PC-9 (cell line): Measurements from ENCODE around the gene SMPD3. TPM values are rescaled to one million over a fixed set of nuclear protein-coding genes. Genes with fewer than 3 reads are reported as not detected.

ENCODE experiments used
- BruUV-seq: library from RNA; stranded (reverse); fragments of 400-500 nt; replicated peaks from 2 replicates; lab custom pipeline; 2021; lab: Mats Ljungman, UMichigan
- CTCF ChIA-PET: fragments of 300-600 bp; sonication (Branson Sonifier 250); formaldehyde crosslinking; loops from one replicate; lab custom pipeline; 2022; ENCODE audit warnings: antibody characterized with exemption; lab: Charles Lee
- POLR2A ChIA-PET: fragments of 300-600 bp; sonication (Branson Sonifier 250); formaldehyde crosslinking; loops from one replicate; lab custom pipeline; 2022; ENCODE audit warnings: antibody characterized with exemption; ENCODE audit not compliant: unreplicated experiment; lab: Charles Lee
- DNase-seq, 2 experiments: peaks; one replicate each; pipeline versions ENCODE4 v3.0.0 to v3.0.0-alpha.2; 2015 to 2022; ENCODE audit warnings: mixed read lengths in 1 of 2
- H2AFZ ChIP-seq: fragments of 200-600 bp; sonication (generic); 2 replicates; pipeline ENCODE4 v1.8.1; 2017; ENCODE audit warnings: antibody characterized with exemption
- H3F3A ChIP-seq: fragments of 200-600 bp; sonication (generic); 2 replicates; pipeline ENCODE4 v1.8.1; 2017; ENCODE audit warnings: antibody characterized with exemption, mild to moderate bottlenecking, low read depth; ENCODE audit not compliant: insufficient read depth
- H3K27ac ChIP-seq: fragments of 200-600 bp; sonication (generic); 2 replicates; pipeline ENCODE4 v1.6.1; 2016; ENCODE audit warnings: mixed run types
- H3K27me3 ChIP-seq: fragments of 200-600 bp; sonication (generic); 2 replicates; pipeline ENCODE4 v1.6.1; 2016; ENCODE audit warnings: low read depth, mixed run types; ENCODE audit not compliant: insufficient read depth
- H3K36me3 ChIP-seq: fragments of 200-600 bp; sonication (generic); 2 replicates; pipeline ENCODE4 v1.6.1; 2016; ENCODE audit warnings: low read depth, mixed run types
- H3K4me1 ChIP-seq: fragments of 200-600 bp; sonication (generic); replicated peaks from 2 replicates; pipeline ENCODE4 v1.6.1; 2016; ENCODE audit warnings: mixed run types; ENCODE audit not compliant: insufficient read depth
- H3K4me2 ChIP-seq: fragments of 200-600 bp; sonication (generic); 2 replicates; pipeline ENCODE4 v1.6.1; 2017; ENCODE audit warnings: mixed run types
- H3K4me3 ChIP-seq: fragments of 200-600 bp; sonication (generic); 2 replicates; pipeline ENCODE4 v1.6.1; 2016; ENCODE audit warnings: mixed run types
- H3K79me2 ChIP-seq: fragments of 200-600 bp; sonication (generic); 2 replicates; pipeline ENCODE4 v1.6.1; 2017; ENCODE audit warnings: low read depth, mixed run types
- H3K9me2 ChIP-seq: fragments of 200-600 bp; sonication (generic); 2 replicates; pipeline ENCODE4 v1.8.1; 2017; ENCODE audit warnings: mild to moderate bottlenecking; ENCODE audit not compliant: insufficient read depth
- H3K9me3 ChIP-seq: fragments of 200-600 bp; sonication (generic); 2 replicates; pipeline ENCODE4 v1.8.1; 2016; ENCODE audit warnings: low read depth; ENCODE audit not compliant: insufficient read depth
- H4K20me1 ChIP-seq: fragments of 200-600 bp; sonication (generic); 2 replicates; pipeline ENCODE4 v1.8.1; 2017; ENCODE audit not compliant: insufficient read depth
- EZH2 ChIP-seq: fragments of 200-600 bp; sonication (generic); IDR thresholded peaks from 2 replicates; pipeline ENCODE4 v1.8.0; 2017; ENCODE audit warnings: antibody characterized with exemption, low read depth
- intact Hi-C: fragments of 100-400 bp; cut with micrococcal nuclease; formaldehyde crosslinking; loops from one replicate; pipeline ENCODE4 v1.10.0; 2022; ENCODE audit not compliant: unreplicated experiment
- total RNA-seq: library from RNA; stranded (reverse); gene quantifications from 2 replicates; pipeline ENCODE4 v1.2.3, GENCODE V29; 2021
- TF ChIP-seq, protein P1 (sequence below): fragments of 200-600 bp; sonication (generic); conservative IDR thresholded peaks from 2 replicates; pipeline ENCODE4 v1.6.1; 2017; ENCODE audit warnings: mixed run types, antibody characterized with exemption, mild to moderate bottlenecking, moderate library complexity

SMPD3 gene
- total RNA-seq, 1 experiment from 2014 or later, result 0.94 TPM

DNA sequence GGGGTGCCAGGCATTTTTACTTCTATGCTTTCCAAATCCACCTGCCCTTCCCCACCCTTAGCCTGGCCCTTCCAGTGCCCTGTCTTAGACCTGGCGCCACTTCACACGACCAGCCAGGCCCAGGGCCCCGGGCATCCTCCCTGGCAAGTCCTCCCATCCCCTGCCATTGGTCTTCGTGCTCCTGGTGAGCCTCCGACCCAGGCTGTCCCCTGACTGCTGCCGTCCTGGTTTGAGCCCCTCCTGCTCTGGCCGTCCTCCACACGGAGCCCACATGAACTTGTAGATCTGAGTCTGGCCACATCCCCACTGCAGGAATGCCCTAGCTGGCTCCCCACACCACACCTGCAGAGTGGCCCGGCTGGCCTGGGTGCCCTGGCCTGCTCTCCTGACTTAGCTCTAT lies 93.5 kb downstream of the SMPD3 start:
- Histone ChIP-seq H3K4me2 (no peak overlapping the region), H3K27ac (no peak overlapping the region), H3K79me2 (no peaks in the 10 kb centered on the region), H3K27me3 (no peaks in the 10 kb centered on the region), H3K4me3 (no peak overlapping the region), H3K9me3 (no peaks in the 10 kb centered on the region), H3K36me3 (no peaks in the 10 kb centered on the region; the same call in 1 of the 2 replicates), H4K20me1 (no peaks in the 10 kb centered on the region; the same call in 1 of the 2 replicates), H2AFZ (no peak overlapping the region), H3K4me1 (no peaks in the 10 kb centered on the region), H3K9me2 (no peaks in the 10 kb centered on the region), H3F3A (no peaks in the 10 kb centered on the region)
- TF ChIP-seq, protein P1, sequence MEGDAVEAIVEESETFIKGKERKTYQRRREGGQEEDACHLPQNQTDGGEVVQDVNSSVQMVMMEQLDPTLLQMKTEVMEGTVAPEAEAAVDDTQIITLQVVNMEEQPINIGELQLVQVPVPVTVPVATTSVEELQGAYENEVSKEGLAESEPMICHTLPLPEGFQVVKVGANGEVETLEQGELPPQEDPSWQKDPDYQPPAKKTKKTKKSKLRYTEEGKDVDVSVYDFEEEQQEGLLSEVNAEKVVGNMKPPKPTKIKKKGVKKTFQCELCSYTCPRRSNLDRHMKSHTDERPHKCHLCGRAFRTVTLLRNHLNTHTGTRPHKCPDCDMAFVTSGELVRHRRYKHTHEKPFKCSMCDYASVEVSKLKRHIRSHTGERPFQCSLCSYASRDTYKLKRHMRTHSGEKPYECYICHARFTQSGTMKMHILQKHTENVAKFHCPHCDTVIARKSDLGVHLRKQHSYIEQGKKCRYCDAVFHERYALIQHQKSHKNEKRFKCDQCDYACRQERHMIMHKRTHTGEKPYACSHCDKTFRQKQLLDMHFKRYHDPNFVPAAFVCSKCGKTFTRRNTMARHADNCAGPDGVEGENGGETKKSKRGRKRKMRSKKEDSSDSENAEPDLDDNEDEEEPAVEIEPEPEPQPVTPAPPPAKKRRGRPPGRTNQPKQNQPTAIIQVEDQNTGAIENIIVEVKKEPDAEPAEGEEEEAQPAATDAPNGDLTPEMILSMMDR, result no peak
- TF ChIP-seq EZH2, result no peak
- CTCF ChIA-PET, result no interaction called here
- DNase-seq, result no peak
- BruUV-seq, result no TSS peak
- intact Hi-C loops, result no loop called here
- POLR2A ChIA-PET, result no interaction called here

DNA sequence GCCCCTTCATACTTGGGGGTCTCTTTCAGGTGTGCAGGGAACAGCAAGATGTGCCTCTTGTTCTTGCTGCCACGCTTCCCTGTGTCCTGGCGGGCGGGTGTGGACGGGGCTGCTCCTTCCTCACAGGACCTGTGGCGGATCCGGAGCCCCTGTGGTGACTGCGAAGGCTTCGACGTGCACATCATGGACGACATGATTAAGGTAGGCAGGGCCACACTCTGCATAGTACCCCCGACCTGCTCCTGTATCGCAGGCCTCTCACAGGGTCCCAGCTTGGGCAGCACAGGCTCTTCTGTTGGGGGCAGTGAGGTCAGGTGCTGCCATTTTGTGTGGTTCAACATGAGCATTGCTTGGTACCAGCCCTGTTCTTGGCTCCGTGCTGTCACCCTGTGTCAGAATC lies 94.9 kb downstream of the SMPD3 start:
- ChIA-PET CTCF (no interaction called here), POLR2A (interaction anchor here (0.6 kb wide), 1 partner anchor 20 kb away, joined by 4 read pairs; no protein-coding TSS in a partner anchor)
- Histone ChIP-seq H4K20me1 (no peaks in the 10 kb centered on the region; the same call in 1 of the 2 replicates), H3K4me3 (no peak overlapping the region), H3K36me3 (no peaks in the 10 kb centered on the region; the same call in 1 of the 2 replicates), H2AFZ (no peak overlapping the region), H3K9me2 (no peaks in the 10 kb centered on the region), H3K79me2 (no peaks in the 10 kb centered on the region), H3F3A (no peaks in the 10 kb centered on the region), H3K4me1 (no peaks in the 10 kb centered on the region), H3K9me3 (no peaks in the 10 kb centered on the region), H3K4me2 (no peak overlapping the region), H3K27me3 (no peaks in the 10 kb centered on the region), H3K27ac (no peak overlapping the region)
- DNase-seq, result no peak
- no TSS peak for BruUV-seq
- intact Hi-C loops, result no loop called here
- no peak for TF ChIP-seq EZH2
- TF ChIP-seq, protein P1, result no peak

DNA sequence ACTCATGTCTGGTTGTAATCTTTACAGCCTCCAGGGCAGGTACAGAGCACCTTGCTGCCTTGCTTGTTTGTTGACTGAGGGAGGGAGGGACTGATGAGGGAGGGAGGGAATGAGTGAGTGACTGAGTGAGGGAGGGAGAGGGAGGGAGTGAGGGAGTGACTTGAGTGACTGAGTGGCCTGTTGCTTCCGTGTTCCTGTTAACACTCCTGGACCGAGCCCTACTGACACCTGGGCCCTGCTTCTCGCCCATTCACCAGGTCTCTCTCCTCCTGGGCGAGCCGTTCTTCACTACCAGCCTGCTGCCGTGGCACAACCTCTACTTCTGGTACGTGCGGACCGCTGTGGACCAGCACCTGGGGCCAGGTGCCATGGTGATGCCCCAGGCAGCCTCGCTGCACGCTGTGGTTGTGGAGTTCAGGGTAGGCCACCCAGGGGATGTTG lies 96.3 kb downstream of the SMPD3 start:
- no peaks in the 10 kb centered on the region for H3K4me1 ChIP-seq
- H3K36me3 ChIP-seq, result no peaks in the 10 kb centered on the region; the same call in 1 of the 2 replicates
- H3K4me3 ChIP-seq, result no peak overlapping the region
- POLR2A ChIA-PET, result no interaction called here
- CTCF ChIA-PET, result no interaction called here
- no TSS peak for BruUV-seq
- intact Hi-C loops, result no loop called here
- H3K9me3 ChIP-seq, result no peaks in the 10 kb centered on the region
- H2AFZ ChIP-seq, result no peak overlapping the region
- no peaks in the 10 kb centered on the region for H3K9me2 ChIP-seq
- no peak for TF ChIP-seq EZH2
- TF ChIP-seq, protein P1, result no peak
- H4K20me1 ChIP-seq, result no peaks in the 10 kb centered on the region; the same call in 1 of the 2 replicates
- no peak overlapping the region for H3K27ac ChIP-seq
- no peaks in the 10 kb centered on the region for H3F3A ChIP-seq
- no peaks in the 10 kb centered on the region for H3K27me3 ChIP-seq
- H3K4me2 ChIP-seq, result no peak overlapping the region
- DNase-seq, result no peak
- no peaks in the 10 kb centered on the region for H3K79me2 ChIP-seq
